Measurements from ENCODE around the gene ATG13.

Gene ATG13

DNA sequence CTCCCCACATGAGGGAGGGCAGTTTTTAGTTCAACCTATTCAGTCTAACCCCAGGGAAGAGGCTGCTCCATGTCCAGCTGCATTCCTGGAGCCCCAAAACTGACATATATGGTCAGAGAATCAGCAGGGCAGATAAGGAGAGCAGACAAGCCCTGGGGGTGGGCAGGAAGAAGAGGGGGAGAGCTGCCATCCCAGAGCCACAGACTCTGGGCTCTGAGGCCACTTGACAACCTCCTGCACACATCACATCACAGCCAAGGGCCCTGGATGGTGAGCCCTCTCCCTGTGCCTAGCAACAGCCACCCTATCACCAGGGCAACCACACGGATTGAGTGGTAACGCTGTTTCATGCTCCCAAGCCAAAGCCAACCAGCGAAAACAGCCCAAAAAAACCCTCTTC, 80.0 kb downstream of the ATG13 start:
- H3K9me3 ChIP-seq (ENCODE audit: control insufficient read depth, insufficient read depth, low read length), result no peaks in the 10 kb centered on the region
- H3K4me3 ChIP-seq (ENCODE audit: low read length), result no peak overlapping the region
- peaks cover 42% of the 10 kb centered on the region for H3K79me2 ChIP-seq (ENCODE audit: control insufficient read depth, low read length)
- H3K4me1 ChIP-seq (ENCODE audit: control insufficient read depth, low read length), result peaks cover 20% of the 10 kb centered on the region
- no peaks in the 10 kb centered on the region for H3F3A ChIP-seq (ENCODE audit: control insufficient read depth, insufficient read depth)
- no peak overlapping the region for H3K27ac ChIP-seq (ENCODE audit: low read depth, low read length)
- no peaks in the 10 kb centered on the region; the same call in 1 of the 2 replicates for H4K20me1 ChIP-seq (ENCODE audit: control insufficient read depth, insufficient read depth, low read depth, low read length)
- no peak overlapping the region for H3K4me2 ChIP-seq (ENCODE audit: low read length)
- H3K27me3 ChIP-seq (ENCODE audit: control insufficient read depth, low read length), result no peaks in the 10 kb centered on the region
- H3K9me2 ChIP-seq (replicated peaks; ENCODE audit: control insufficient read depth, low read length), result no peaks in the 10 kb centered on the region
- TF ChIP-seq EZH2phosphoT487 (IDR thresholded peaks at IDR 0.05; ENCODE audit: borderline replicate concordance, low read length) (no peak), CTCF (IDR thresholded peaks at IDR 0.05; ENCODE audit: low read depth, low read length, poor library complexity, severe bottlenecking) (no peak)
- peaks cover 24% of the 10 kb centered on the region for H3K36me3 ChIP-seq (ENCODE audit: control insufficient read depth, low read length)

GRCh38 chr11:46697723-46698122, 80.4 kb downstream of the ATG13 start:
- TF ChIP-seq CTCF (IDR thresholded peaks at IDR 0.05; ENCODE audit: low read depth, low read length, poor library complexity, severe bottlenecking), result no peak
- no peak for TF ChIP-seq EZH2phosphoT487 (IDR thresholded peaks at IDR 0.05; ENCODE audit: borderline replicate concordance, low read length)
- H3K27ac ChIP-seq (ENCODE audit: low read depth, low read length), result no peak overlapping the region
- H3F3A ChIP-seq (ENCODE audit: control insufficient read depth, insufficient read depth), result no peaks in the 10 kb centered on the region
- H3K9me2 ChIP-seq (replicated peaks; ENCODE audit: control insufficient read depth, low read length), result no peaks in the 10 kb centered on the region
- H3K9me3 ChIP-seq (ENCODE audit: control insufficient read depth, insufficient read depth, low read length), result no peaks in the 10 kb centered on the region
- H3K4me2 ChIP-seq (ENCODE audit: low read length), result no peak overlapping the region
- peaks cover 28% of the 10 kb centered on the region for H3K36me3 ChIP-seq (ENCODE audit: control insufficient read depth, low read length)
- H3K27me3 ChIP-seq (ENCODE audit: control insufficient read depth, low read length), result no peaks in the 10 kb centered on the region
- no peak overlapping the region for H3K4me3 ChIP-seq (ENCODE audit: low read length)
- no peaks in the 10 kb centered on the region; the same call in 1 of the 2 replicates for H4K20me1 ChIP-seq (ENCODE audit: control insufficient read depth, insufficient read depth, low read depth, low read length)
- H3K4me1 ChIP-seq (ENCODE audit: control insufficient read depth, low read length), result peaks cover 25% of the 10 kb centered on the region
- H3K79me2 ChIP-seq (ENCODE audit: control insufficient read depth, low read length), result peaks cover 46% of the 10 kb centered on the region

DNA sequence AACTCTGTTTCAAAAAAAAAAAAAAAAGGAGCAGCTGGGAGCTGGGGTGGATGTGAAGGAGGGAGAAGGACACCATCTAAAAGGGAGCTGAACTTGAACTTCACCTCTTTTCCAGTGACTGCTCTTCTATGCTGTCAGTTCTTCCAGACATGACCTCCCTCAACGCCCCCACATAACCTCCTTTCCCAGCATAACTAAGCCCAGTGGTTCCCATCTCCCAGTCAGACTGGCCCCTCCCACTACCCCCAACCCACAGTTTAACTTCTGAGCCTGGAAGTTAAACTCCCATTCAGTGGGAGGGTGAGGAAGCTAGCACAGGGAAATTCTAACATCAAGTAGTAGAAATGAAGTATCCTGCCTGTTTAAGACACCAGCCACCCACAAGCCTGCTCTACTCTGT, 81.2 kb downstream of the ATG13 start:
- TF ChIP-seq CTCF (IDR thresholded peaks at IDR 0.05; ENCODE audit: low read depth, low read length, poor library complexity, severe bottlenecking), result no peak
- TF ChIP-seq EZH2phosphoT487 (IDR thresholded peaks at IDR 0.05; ENCODE audit: borderline replicate concordance, low read length), result no peak
- Histone ChIP-seq H3K4me3 (ENCODE audit: low read length) (no peak overlapping the region), H3K36me3 (ENCODE audit: control insufficient read depth, low read length) (peaks cover 35% of the 10 kb centered on the region), H3K79me2 (ENCODE audit: control insufficient read depth, low read length) (peaks cover 53% of the 10 kb centered on the region), H3K27ac (ENCODE audit: low read depth, low read length) (no peak overlapping the region), H3K4me1 (ENCODE audit: control insufficient read depth, low read length) (peaks cover 28% of the 10 kb centered on the region), H3K27me3 (ENCODE audit: control insufficient read depth, low read length) (no peaks in the 10 kb centered on the region), H3K9me3 (ENCODE audit: control insufficient read depth, insufficient read depth, low read length) (no peaks in the 10 kb centered on the region), H3K4me2 (ENCODE audit: low read length) (peak overlapping the region; percentile 88; the same call in 1 of the 2 replicates), H3F3A (ENCODE audit: control insufficient read depth, insufficient read depth) (no peaks in the 10 kb centered on the region), H3K9me2 (replicated peaks; ENCODE audit: control insufficient read depth, low read length) (no peaks in the 10 kb centered on the region), H4K20me1 (ENCODE audit: control insufficient read depth, insufficient read depth, low read depth, low read length) (no peaks in the 10 kb centered on the region; the same call in 1 of the 2 replicates)
